HG02763 (cell line): ENCODE results near the gene ZNF774.
"Not testable (repeated sequence)": the region's sequence is repeated elsewhere in the genome, so short reads cannot be mapped to it uniquely, and the experiment has no call there.

ENCODE experiments used
- ATAC-seq: cut with Tn5 transposase; IDR thresholded peaks from one replicate; pipeline ENCODE4 v1.9.1; 2021; ENCODE audit warnings: mild to moderate bottlenecking, moderate library complexity; ENCODE audit not compliant: unreplicated experiment

Gene ZNF774

DNA sequence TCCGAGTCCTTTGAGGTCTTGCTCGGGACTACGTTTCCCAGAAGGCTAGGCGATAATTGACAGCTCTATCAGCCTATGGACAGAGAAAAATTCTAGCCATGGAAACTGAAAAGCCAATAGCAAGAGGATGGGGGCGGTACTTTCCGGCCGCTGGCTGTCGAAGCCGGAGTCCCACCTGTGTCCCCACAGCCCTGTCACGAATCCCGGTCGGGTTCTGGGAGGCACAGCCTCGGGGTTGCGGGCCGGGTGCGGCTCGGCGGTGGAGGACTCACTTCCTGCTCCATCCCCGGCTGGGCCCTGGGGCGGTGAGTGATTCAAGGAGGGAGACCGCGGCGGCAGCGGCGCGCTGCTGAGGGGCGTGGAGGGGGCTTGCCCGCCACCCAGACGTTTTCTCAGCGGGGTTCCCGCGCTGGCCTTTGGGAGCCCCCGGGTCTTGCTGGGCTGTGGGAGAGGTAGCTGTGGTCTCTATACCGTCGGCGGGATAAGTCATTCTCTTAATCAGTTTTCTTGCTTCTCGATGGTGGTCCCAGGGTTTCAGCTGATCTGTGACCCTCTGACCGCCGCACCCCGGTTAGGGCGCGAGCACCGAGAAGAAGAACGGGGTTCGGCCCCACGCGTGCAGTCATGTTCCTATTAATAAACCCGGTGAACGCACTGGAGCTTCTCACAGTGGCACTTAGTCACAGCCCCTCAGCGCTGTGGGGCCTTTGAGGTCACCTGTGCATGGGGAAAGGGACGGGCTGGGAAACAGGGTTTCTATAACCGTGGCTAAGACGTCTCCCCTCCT, at the start of gene ZNF774:
Gene ZNF774 (plus strand): TSS at position 178 of the 787 bp plus-strand sequence. CDS start 2,377 bp downstream, outside the sequence.
- ATAC-seq: peak; percentile 98

DNA sequence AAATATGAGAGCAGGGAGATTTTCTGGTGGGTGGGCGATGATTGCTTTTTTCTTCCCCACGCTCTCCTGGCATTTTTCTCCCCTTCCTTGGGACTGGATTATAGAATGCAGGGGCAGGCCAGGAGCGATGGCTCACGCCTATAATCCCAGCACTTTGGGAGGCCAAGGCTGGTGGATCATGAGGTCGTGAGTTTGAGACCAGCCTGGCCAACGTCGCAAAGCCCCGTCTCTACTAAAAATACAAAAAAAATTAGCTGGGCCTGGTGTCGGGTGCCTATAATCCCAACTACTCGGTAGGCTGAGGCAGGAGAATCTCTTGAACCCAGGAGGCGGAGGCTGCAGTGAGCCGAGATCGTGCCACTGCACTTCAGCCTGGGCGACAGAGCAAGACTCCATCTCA, 46.7 kb upstream of the ZNF774 start:
- ATAC-seq: not testable (repeated sequence)

DNA sequence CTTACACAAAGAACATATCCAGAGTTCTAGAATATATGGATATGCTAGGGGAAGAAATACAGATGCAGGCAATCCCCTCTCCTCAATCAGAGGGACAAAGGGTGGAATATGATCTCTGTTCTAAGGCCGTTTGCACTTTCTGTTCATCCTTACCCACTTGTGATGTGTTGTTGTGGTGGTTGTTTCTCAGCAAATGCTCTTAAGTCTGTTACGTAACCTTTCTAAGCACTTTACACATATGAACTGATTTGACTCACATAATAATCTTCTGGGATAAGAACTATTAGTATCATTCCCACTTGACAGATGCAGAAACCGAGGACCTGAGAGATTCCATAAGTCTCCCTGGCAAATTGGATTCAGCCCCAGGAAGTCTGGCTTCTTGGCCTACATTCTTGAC, 46.2 kb upstream of the ZNF774 start:
- ATAC-seq: no peak

DNA sequence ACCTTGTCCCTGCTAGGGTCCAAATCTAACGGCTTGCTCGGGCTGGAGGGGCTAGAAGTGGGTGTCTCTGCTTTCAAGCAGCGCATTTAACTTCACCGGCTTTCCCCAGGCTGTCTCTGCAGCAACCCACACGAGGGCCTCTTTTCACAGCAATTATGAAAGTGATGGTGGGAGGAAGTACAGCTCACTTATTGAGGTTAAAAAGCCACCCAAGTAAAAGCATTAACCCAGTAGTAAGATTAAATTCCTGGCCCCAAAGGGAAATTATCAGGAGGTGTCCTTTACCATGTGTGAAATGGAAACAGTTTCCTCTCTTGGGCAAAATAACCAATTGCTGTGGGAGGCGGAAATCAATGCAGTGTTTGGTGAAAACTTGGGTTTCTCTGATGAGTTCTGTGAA, 45.5 kb upstream of the ZNF774 start:
- ATAC-seq: peak; percentile 60

DNA sequence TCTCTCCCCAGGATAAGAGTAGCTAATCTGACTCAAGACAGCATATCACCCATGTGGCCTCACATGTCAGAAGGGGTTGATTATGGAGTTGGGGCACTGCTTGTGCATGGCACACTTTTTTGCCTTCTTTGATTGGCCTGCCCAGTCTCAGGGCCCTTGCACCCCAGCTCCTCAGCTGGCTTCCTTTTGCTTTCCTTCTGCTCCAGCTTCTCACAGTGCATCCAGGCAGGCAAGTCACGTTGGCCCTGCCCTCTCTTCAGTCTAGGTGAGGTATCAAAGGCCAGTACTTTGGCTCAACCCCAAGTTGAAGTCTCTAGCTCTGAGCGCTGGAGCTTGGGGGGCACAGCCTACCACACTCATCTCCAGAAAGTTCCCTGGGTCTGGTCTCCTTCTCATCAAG, 44.4 kb upstream of the ZNF774 start:
- no peak for ATAC-seq

DNA sequence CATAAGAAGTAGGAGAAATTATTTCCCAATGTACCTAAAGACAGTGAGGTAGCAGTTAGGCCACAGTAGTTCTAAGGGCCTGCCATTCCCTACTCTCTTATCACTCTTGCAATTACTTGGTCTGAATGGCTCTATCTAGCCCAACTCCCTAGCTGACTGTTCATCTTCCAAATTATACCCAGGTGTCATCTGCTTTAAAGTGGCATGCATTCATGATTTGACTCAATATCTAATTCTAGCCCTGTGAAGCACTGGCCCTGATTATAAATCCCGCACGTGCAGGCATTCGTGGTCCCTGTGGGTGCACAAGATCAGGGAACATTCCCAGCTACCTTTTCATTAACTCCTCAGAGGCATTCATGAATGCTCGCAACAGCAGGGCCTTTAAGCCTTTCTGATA, 43.1 kb upstream of the ZNF774 start:
- ATAC-seq: no peak

DNA sequence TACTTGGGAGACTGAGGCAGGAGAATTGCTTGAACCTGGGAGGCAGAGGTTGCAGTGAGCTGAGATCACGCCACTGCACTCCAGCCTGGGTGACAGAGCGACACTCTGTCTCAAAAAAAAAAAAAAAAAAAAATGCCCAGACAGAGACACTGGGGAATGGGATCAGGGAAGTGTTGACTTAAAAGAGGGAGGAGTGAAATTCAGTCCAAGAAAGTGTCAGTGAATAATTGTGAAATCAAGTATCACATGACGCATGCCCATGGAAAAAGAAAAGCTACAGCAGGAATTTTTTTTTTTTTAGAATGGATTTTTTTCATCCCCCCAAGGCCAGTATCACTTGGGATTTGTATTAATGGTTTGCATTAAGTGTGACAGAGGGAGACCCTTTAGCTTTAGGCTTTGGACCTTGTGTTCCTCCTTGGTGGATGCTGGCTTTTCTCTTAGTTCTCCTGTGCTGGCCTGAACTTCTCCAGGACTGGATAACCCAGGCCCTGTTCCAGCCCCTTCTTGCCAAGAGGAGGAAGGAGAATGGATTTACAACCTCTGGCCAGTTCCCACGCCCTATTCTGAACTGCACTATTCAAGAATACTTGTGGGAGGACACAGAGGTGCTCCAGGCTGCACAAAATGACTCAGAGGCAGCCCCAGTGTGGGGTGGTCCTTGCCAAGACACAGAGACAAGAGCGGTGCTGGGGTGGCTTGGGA, 36.7 kb upstream of the ZNF774 start:
- ATAC-seq: no peak

DNA sequence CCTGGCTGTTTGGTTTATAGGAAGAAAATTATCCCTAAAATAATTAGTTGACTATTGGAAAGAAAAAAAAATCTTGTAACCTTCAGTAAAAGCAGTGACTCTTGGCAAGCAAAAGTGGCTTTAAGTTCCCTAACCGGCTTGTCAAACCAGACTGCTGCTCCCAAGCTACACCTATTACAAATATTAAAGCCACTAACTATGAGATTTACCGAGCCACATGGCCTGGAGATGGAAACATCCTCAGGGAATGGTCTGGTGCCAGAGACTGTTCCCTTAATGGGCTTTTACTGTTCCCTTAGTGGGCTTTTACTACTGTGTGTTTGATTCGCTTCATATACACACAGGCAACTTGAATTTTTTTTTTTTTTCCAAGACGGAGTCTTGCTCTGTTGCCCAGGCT, 35.9 kb upstream of the ZNF774 start:
- ATAC-seq: no peak

DNA sequence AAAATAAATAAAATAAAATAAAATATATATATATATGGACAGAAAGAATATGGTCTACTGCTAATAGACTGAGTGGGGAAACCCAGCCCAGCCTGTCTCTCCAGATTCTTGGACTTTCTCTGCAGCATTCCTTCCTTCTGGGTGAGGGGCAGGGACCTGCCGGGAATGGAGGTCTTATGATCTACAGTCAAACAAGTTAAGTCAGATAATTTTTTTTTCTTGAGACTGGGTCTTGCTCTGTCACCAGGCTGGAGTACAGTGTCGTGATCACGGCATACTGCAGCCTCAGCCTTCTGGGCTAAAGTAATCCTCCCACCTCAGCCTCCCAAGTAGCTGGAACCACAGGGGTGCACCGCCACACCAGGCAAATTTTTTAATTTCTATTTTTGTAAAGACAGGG, 33.5 kb upstream of the ZNF774 start:
- ATAC-seq: no peak

DNA sequence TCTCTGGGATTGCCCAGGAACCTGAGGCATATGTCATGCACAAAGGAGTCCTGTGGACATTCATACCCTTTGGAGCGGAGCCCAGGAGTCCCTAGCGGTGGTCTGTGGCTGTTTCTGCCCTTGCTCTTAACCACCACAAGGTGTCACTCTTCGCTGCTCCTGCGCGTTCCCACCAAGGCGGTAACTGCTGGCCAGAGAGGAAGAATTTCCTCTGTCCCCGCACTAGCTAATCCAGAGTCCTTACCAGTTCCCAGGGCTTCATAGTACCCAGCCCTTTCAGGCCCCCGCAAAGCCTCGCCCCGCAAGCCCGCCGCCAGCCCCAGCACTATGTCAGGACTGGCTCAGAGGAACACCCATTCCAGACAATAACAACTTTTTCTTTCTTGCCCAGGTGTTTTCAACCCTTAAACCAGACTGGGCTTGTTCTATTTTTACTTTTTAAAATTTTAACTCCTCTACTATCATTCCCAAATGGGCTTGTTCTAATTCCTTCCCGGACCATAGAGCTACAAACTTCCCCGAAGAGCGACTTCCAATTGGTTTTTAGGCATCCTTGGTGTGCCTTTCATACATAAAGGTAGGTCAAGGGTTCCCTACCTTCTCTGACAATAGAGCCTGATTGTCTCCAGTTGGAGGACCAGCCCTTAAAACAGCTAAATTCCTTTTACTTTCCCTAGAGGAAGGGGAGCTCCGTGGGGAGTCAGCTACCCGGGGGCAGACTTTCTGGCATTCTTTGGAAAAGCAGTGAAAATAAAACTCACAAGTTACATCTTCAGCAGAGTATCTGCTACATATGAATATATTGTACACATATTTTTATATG, 31.8 kb upstream of the ZNF774 start:
- peak; percentile 75 for ATAC-seq

DNA sequence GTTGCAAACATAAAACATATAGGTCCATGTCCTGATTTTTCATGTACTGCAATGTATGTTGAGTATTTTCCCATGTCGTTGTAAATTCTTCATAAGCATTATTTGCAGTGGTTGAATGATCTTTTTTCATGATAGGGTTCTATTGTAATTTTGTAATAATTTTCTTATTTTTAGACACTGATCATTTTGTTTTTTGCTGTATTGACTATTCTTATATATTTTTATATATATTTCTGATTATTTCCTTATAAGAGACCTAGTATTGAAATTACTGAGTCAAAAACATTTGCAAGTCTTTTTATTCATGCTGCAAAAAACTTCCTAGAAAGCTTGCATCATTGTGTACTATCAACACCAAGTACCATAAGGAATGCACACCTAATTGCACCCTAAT, 31.2 kb upstream of the ZNF774 start:
- ATAC-seq: no peak

DNA sequence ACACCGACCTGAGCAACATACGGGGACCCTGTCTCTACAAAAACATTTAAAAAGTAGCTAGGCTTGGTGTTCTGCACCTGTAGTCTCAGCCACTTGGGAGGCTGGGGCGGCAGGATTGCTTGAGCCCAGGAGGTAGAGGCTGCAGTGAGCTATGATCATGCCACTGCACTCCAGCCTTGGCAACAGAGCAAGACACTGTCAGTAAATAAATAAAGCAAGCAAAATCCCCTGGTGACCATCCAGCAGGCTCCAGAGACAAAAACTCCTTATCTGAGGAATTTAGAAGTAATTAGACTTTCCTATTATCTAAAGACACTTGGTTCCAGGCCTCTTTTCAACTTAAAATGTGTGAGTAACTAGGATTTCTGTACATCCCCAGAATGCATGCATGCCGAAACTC, 29.5 kb upstream of the ZNF774 start:
- ATAC-seq: no peak

DNA sequence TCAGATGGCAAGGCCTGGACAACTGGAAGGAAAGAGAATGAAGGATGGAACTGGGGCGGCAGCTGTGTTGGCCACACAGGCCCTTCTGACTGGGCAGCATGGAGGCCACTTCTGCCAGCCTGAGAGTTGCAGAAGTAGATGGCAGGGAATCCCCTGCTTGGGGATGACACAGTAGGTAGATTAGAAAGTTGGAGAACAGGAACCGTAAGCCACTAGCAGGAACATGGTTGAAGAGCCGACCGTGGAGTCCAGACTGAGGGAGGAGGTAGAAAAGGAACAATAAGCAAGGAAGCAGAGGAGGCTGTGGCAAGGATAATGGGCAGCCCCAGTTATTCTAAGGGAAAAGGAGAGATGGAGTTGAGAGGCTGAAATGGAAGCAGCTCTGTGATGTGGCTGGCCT, 26.4 kb upstream of the ZNF774 start:
- ATAC-seq: no peak

DNA sequence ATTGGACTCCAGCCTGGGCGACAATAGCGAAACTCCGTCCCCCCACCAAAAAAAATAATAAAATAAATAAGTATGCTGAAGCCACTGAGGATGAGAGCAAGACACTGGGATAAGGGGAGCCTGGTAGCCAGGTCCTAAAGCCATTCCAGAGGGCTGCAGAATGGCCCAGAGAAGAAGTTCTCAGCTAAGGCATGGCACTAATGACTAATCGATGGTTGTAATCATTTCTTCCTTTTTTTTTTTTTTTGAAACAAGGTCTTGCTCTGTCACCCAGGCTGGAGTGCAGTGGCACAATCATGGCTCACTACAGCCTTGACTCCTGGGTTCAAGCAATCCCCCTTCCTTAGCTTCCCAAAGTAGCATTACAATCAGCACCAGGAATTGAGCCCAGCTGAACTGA, 25.6 kb upstream of the ZNF774 start:
- ATAC-seq: no peak

DNA sequence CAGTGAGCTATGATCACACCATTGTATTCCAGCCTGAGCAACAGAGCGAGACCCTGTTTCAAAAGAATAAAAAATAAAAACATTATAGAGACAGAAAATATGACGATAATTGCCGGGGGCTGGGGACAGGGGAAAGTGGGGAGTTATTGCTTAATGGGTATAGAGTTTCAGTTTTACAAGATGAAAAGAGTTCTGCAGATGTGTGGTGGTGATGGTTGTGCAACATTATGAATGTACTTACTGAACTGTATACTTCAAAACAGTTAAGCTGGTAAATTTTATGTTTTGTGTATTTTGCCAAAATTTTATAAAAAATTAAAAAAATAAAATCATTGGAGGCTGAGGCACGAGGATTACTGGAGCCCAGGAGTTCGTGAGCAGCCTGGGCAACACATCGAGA, 24.8 kb upstream of the ZNF774 start:
- no peak for ATAC-seq

DNA sequence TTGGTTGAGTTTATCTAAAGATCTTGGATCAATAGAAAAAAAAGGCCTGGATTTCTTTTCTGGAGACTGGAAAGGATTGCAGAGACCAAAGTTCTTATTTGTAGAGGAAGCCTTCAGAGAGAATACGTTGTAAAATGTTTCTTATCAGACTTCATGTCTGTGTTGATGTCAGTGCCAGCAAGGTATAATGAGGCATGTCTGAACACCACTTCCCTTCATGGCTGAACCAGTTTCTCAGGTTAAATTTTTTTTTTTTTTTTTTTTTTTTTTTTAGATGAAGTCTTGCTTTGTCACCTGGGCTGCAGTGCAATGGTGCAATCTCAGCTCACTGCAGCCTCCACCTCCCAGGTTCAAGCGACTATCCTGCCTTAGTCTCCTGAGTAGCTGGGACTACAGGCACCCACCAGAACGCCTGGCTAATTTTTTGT, 17.8 kb upstream of the ZNF774 start:
- ATAC-seq: no peak

DNA sequence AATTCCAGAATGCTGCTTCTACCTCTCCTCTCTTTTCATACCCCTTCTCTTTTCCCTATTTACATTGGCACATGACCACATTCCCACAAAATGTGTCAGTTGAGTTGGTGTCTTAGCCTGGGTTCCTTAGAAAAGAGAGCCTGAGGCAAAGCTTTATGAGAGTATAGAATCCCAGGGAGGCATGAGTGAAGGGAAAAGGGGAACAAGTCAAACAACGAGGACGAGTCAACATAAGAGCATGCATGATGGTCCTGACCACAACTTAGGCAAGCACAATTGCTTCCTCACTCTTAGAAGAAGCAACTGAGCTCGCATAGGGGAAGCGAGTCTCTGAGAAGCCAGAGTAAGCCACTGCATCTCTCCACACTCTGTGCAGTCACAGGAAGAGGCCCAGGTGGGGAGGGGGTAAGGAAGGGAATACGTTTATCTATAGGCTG, 15.4 kb upstream of the ZNF774 start:
- no peak for ATAC-seq

DNA sequence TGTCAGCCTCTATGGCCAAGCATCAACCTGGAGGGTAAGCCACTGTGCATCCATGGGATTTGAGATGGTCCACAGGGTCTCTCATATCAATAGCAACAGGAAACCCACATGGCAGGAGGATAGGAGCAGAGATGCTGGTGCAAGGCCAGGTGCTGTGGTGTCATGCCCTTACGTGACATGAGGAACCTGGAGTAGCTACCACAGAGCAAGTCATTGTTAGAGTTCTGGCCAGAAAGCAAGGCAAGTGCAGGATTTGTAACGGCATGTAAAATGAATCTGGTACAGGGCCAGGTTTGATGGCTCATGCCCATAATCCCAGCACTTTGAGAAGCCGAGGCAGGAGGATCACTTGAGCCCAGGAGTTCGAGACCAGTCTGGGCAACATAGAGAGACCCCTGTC, 14.8 kb upstream of the ZNF774 start:
- no peak for ATAC-seq

DNA sequence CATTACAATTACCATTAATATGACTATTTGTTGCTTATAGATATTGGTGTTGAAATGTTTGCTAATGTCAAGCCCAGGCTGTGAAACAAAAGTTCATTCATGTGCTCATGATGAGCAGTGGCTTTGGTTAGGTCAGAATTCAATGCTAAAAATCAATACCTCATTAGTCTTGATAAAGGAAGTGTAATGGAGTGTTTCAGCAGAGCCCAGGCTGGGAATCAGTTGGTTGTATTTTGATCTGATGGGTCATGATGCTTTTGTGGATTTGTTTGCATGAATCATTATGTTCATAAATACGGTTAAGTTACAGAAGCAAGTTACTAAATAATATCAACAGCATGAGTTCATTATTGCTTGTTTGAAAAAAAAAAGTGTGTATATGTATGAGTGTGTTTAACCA, 13.6 kb upstream of the ZNF774 start:
- no peak for ATAC-seq

DNA sequence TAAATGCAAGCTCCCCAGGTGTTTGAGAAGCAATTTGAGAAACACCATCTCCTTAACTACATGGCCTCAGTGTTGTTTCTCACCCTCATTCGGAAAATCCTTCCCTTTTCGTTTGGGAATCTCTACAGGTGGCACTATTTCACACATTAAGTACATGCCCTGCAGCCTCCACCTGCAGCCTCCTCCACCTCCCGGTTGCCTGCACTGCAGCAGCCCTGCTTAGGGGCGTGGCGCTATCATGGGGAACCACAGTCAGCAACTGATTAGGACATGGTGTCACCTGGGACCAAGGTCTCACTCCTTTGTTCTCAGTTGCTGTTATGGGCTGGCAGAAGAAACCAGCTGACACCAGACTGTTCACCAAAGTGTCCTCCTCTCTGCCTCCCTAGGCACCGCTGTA, 11.7 kb upstream of the ZNF774 start:
- no peak for ATAC-seq

DNA sequence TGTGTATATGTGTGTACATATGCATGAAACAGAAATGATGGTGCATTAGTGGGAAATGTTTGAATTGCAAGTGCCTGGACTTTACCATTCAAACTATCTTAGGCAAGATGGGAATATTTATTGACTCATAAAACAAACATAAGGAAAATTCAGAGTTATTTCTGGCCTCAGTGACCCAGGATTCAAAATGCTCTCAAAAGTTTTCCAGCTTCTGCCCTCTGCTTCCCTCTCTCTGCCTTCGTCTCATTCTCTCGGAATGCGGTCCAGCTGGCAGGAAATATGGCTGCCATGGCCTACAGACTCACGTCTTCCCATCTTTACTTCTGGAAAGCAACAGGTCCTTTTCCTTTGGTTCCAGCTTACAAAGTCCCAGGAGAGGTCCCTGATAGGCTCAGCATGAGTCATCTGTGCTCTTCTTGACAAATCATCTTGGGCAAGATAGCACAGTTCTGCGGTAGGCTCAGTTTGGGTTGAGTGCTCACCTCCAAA, 8.7 kb upstream of the ZNF774 start:
- no peak for ATAC-seq
